ENCODE measurements around the gene CDH2.

- no peak for TF ChIP-seq CTCF (IDR thresholded peaks at IDR 0.05; ENCODE audit: insufficient read depth, low read depth, low read length)
- no peak for TF ChIP-seq EZH2 (IDR thresholded peaks at IDR 0.05; ENCODE audit: insufficient read depth, low read length)
Measured at GRCh38 chr18:28099237-28099636, 77.7 kb downstream of the CDH2 start.
